ENCODE results near the gene HMGCS2.

HMGCS2 gene

GRCh38 chr1:119815928-119816327 is 47.2 kb upstream of the HMGCS2 start:
- H3K4me3 ChIP-seq (ENCODE audit: low read depth, low read length, poor library complexity, severe bottlenecking), result no peak overlapping the region
- no peaks in the 10 kb centered on the region for H3K9me3 ChIP-seq (ENCODE audit: low read length)
- H3K36me3 ChIP-seq (ENCODE audit: insufficient read depth, low read length), result no peaks in the 10 kb centered on the region
- no peaks in the 10 kb centered on the region for H3K79me2 ChIP-seq (ENCODE audit: insufficient read depth, low read length)
- no peaks in the 10 kb centered on the region for H4K20me1 ChIP-seq (ENCODE audit: insufficient read depth, low read length)
- H3K27ac ChIP-seq (ENCODE audit: low read depth, low read length, poor library complexity, severe bottlenecking), result no peak overlapping the region
- no peak overlapping the region for H3K4me2 ChIP-seq (ENCODE audit: low read length)
- no peak overlapping the region for H2AFZ ChIP-seq (ENCODE audit: low read length)
- H3F3A ChIP-seq (ENCODE audit: insufficient read depth, low read length), result no peaks in the 10 kb centered on the region
- TF ChIP-seq CTCF (IDR thresholded peaks at IDR 0.05; ENCODE audit: low read length), result no peak
- H3K27me3 ChIP-seq (ENCODE audit: insufficient read depth, low read length), result no peaks in the 10 kb centered on the region
- H3K4me1 ChIP-seq (ENCODE audit: insufficient read depth, low read length, severe bottlenecking), result no peaks in the 10 kb centered on the region
- no peak overlapping the region for H3K9ac ChIP-seq (ENCODE audit: low read length)
- H3K9me2 ChIP-seq (ENCODE audit: low read depth, low read length), result no peaks in the 10 kb centered on the region

DNA sequence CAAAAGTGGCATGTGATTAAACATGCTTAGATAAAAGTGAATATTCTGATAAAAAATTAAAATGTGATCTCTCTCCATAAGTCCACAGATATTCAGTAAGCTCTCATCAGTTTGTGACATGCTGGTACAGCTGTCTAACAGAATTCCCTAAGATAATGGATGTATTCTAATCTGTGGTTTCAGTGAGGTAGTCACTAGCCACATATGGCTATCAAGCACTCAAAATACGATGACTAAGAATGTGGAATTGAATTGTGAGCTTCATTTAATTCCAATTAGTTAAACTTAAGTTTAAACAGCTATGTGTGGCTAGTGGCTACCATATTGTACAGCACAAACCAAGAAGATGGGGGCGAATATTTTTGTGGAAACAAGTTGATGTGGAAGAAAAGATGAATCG is 46.7 kb upstream of the HMGCS2 start:
- Histone ChIP-seq H3K9ac (ENCODE audit: low read length) (no peak overlapping the region), H4K20me1 (ENCODE audit: insufficient read depth, low read length) (no peaks in the 10 kb centered on the region), H3K9me2 (ENCODE audit: low read depth, low read length) (no peaks in the 10 kb centered on the region), H3F3A (ENCODE audit: insufficient read depth, low read length) (no peaks in the 10 kb centered on the region), H3K36me3 (ENCODE audit: insufficient read depth, low read length) (no peaks in the 10 kb centered on the region), H3K4me3 (ENCODE audit: low read depth, low read length, poor library complexity, severe bottlenecking) (no peak overlapping the region), H3K27me3 (ENCODE audit: insufficient read depth, low read length) (no peaks in the 10 kb centered on the region), H3K27ac (ENCODE audit: low read depth, low read length, poor library complexity, severe bottlenecking) (no peak overlapping the region), H3K4me2 (ENCODE audit: low read length) (no peak overlapping the region), H3K79me2 (ENCODE audit: insufficient read depth, low read length) (no peaks in the 10 kb centered on the region), H3K9me3 (ENCODE audit: low read length) (no peaks in the 10 kb centered on the region), H3K4me1 (ENCODE audit: insufficient read depth, low read length, severe bottlenecking) (no peaks in the 10 kb centered on the region), H2AFZ (ENCODE audit: low read length) (no peak overlapping the region)
- TF ChIP-seq EZH2 (IDR thresholded peaks at IDR 0.05; ENCODE audit: borderline replicate concordance, low read length) (no peak), CTCF (IDR thresholded peaks at IDR 0.05; ENCODE audit: low read length) (no peak)

DNA sequence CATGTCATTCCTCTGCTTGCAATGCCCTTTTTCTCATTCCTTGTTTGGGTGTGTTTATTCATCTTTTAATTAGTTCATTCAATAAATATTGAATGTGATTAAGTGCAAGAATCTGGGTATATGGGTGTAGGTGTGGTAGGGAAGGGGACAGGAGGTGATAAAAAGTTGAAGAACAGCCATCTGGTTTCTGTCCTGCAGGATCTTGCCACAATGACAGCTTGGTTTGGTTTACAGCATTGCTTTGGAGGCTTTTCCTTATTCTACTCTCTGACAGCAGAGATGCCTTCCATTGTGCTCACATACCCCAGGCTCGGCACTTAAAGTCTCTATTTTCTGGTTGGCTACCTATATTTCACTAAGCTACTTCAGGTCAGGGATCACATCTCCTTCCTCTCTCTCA is 45.6 kb upstream of the HMGCS2 start:
- no peaks in the 10 kb centered on the region for H3K9me3 ChIP-seq (ENCODE audit: low read length)
- no peak overlapping the region for H3K27ac ChIP-seq (ENCODE audit: low read depth, low read length, poor library complexity, severe bottlenecking)
- no peak overlapping the region for H3K9ac ChIP-seq (ENCODE audit: low read length)
- H3K36me3 ChIP-seq (ENCODE audit: insufficient read depth, low read length), result no peaks in the 10 kb centered on the region
- H3K4me1 ChIP-seq (ENCODE audit: insufficient read depth, low read length, severe bottlenecking), result no peaks in the 10 kb centered on the region
- H3K4me2 ChIP-seq (ENCODE audit: low read length), result no peak overlapping the region
- no peaks in the 10 kb centered on the region for H4K20me1 ChIP-seq (ENCODE audit: insufficient read depth, low read length)
- H3K4me3 ChIP-seq (ENCODE audit: low read depth, low read length, poor library complexity, severe bottlenecking), result no peak overlapping the region
- no peaks in the 10 kb centered on the region for H3K27me3 ChIP-seq (ENCODE audit: insufficient read depth, low read length)
- H3F3A ChIP-seq (ENCODE audit: insufficient read depth, low read length), result no peaks in the 10 kb centered on the region
- H3K9me2 ChIP-seq (ENCODE audit: low read depth, low read length), result no peaks in the 10 kb centered on the region
- H2AFZ ChIP-seq (ENCODE audit: low read length), result no peak overlapping the region
- H3K79me2 ChIP-seq (ENCODE audit: insufficient read depth, low read length), result no peaks in the 10 kb centered on the region
- TF ChIP-seq EZH2 (IDR thresholded peaks at IDR 0.05; ENCODE audit: borderline replicate concordance, low read length) (no peak), CTCF (IDR thresholded peaks at IDR 0.05; ENCODE audit: low read length) (no peak)

All from OCI-LY1 (cell line).